Stimulated activated CD8-positive, alpha-beta memory T cell treated with anti-CD3 and anti-CD28 coated beads, Interleukin-4, amount 100 ng/mL, for 1 hour (primary cell): ENCODE data around the gene NF2.
"Not testable (repeated sequence)": the region's sequence is repeated elsewhere in the genome, so short reads cannot be mapped to it uniquely, and the experiment has no call there.

ENCODE experiments used
- DNase-seq, 2 donors: peaks; one replicate each; pipeline ENCODE4 v3.0.0-alpha.2; 2020; ENCODE audit warnings: low read depth in 2 of 2, low spot score in 1 of 2

The NF2 gene

GRCh38 chr22:29596408-29596807 lies 7.0 kb upstream of the NF2 start:
- DNase-seq = no peak

GRCh38 chr22:29597871-29598683 lies 5.4 kb upstream of the NF2 start:
- DNase-seq = not testable (repeated sequence)

- no peak for DNase-seq
Observed at GRCh38 chr22:29598684-29599020, 4.8 kb upstream of the NF2 start.

- DNase-seq = no peak
Observed at GRCh38 chr22:29604076-29604360, 585 bp downstream of the NF2 start.

- no peak for DNase-seq
Observed at GRCh38 chr22:29605527-29605850, 2.1 kb downstream of the NF2 start.

GRCh38 chr22:29606320-29606719 lies 2.9 kb downstream of the NF2 start:
- DNase-seq = no peak

- no peak for DNase-seq
Observed at GRCh38 chr22:29607426-29607825, 4.0 kb downstream of the NF2 start.

- DNase-seq = no peak
Observed at GRCh38 chr22:29609139-29609538, 5.7 kb downstream of the NF2 start.

GRCh38 chr22:29610780-29611179 lies 7.3 kb downstream of the NF2 start:
- no peak for DNase-seq

- no peak for DNase-seq
Observed at GRCh38 chr22:29615705-29616327, 12.4 kb downstream of the NF2 start.

- DNase-seq = no peak
Observed at GRCh38 chr22:29617922-29618629, 14.6 kb downstream of the NF2 start.

GRCh38 chr22:29621761-29622526 lies 18.5 kb downstream of the NF2 start:
- no peak for DNase-seq

- DNase-seq = no peak
Observed at GRCh38 chr22:29623059-29623458, 19.6 kb downstream of the NF2 start.

- DNase-seq = no peak
Observed at GRCh38 chr22:29623553-29624169, 20.2 kb downstream of the NF2 start.

GRCh38 chr22:29625090-29625825 lies 21.8 kb downstream of the NF2 start:
- DNase-seq = peak in 1 of 2 donors; percentile 9

GRCh38 chr22:29626497-29627195 lies 23.2 kb downstream of the NF2 start:
- DNase-seq = no peak

GRCh38 chr22:29627196-29627535 lies 23.7 kb downstream of the NF2 start:
- DNase-seq = no peak

GRCh38 chr22:29628996-29629902 lies 25.8 kb downstream of the NF2 start:
- no peak for DNase-seq

- DNase-seq = no peak
Observed at GRCh38 chr22:29629903-29630516, 26.6 kb downstream of the NF2 start.
